ENCODE data around the gene CAPG. TPM values are rescaled to one million over a fixed set of nuclear protein-coding genes. Genes with fewer than 3 reads are reported as not detected.
A peak's percentile ranks its signal among the peaks of the same experiment; 100 is the strongest.
"Not testable (repeated sequence)": the region's sequence is repeated elsewhere in the genome, so short reads cannot be mapped to it uniquely, and the experiment has no call there.

The CAPG gene, protein sequence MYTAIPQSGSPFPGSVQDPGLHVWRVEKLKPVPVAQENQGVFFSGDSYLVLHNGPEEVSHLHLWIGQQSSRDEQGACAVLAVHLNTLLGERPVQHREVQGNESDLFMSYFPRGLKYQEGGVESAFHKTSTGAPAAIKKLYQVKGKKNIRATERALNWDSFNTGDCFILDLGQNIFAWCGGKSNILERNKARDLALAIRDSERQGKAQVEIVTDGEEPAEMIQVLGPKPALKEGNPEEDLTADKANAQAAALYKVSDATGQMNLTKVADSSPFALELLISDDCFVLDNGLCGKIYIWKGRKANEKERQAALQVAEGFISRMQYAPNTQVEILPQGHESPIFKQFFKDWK
- polyA plus RNA-seq (2013, experiment 1 of 2; ENCODE audit: insufficient read length) = 52.7 TPM
- polyA plus RNA-seq (2013, experiment 2 of 2; ENCODE audit: insufficient read length) = 37.2 TPM

- DNase-seq = no peak
These were observed at the start of gene CAPG for GRCh38 chr2:85409845-85410583. TSS of gene CAPG (minus strand) at chr2:85410366. CDS start at chr2:85402145, 8,221 bp downstream.

- DNase-seq = no peak
These were observed 49.6 kb upstream of the CAPG start for GRCh38 chr2:85459771-85460170.

GRCh38 chr2:85458601-85459563, 48.7 kb upstream of the CAPG start:
- no peak for DNase-seq

- no peak for DNase-seq
These were observed 47.7 kb upstream of the CAPG start for GRCh38 chr2:85457877-85458316.

DNA sequence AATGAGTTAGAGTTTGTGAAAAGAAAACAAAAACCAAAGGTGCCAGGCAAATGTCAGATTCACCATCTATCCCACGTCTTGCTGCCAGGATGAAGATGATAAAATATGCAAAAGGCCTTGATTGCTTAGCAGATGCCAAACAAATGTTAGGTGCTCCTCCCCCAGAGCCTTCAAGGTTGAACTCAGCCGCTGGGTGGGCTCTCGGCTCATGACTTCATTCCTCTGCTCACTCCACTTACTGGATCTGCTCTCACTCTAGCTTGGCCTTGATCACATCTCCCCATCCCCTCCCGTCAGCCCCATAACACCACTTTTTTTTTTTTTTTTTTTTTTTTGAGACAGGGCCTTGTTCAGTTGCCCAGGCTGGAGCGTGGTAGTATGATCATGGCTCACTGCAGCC, 46.9 kb upstream of the CAPG start:
- DNase-seq = no peak

- DNase-seq = no peak
These were observed 45.5 kb upstream of the CAPG start for GRCh38 chr2:85455552-85456090.

GRCh38 chr2:85453571-85453970, 43.4 kb upstream of the CAPG start:
- no peak for DNase-seq

GRCh38 chr2:85452237-85452636, 42.1 kb upstream of the CAPG start:
- DNase-seq = no peak

DNA sequence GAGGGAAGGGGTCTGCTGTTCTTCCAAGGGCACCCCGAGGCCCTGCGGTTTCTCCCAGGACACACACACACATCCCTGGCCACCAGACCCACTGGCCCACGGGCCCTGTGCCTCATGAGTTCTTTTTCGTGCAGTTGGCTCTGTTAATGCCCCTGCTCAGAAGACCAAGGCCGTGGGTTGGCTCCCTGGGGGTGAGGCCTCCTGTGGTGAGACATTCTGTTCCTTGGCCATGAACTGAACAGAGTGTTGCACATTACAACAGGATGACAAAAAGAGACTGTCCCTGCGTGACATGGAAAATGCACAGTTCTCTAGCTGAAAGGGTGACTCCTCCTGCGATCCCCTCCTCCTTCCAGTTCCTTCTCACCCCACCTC, 39.0 kb upstream of the CAPG start:
- DNase-seq = no peak

- DNase-seq = no peak
These were observed 38.5 kb upstream of the CAPG start for GRCh38 chr2:85448461-85449213.

- DNase-seq = no peak
These were observed 37.0 kb upstream of the CAPG start for GRCh38 chr2:85447222-85447585.

- peak; percentile 22 for DNase-seq
These were observed 36.4 kb upstream of the CAPG start for GRCh38 chr2:85446296-85447221.

GRCh38 chr2:85445316-85446295, 35.4 kb upstream of the CAPG start:
- peak; percentile 85 for DNase-seq

DNA sequence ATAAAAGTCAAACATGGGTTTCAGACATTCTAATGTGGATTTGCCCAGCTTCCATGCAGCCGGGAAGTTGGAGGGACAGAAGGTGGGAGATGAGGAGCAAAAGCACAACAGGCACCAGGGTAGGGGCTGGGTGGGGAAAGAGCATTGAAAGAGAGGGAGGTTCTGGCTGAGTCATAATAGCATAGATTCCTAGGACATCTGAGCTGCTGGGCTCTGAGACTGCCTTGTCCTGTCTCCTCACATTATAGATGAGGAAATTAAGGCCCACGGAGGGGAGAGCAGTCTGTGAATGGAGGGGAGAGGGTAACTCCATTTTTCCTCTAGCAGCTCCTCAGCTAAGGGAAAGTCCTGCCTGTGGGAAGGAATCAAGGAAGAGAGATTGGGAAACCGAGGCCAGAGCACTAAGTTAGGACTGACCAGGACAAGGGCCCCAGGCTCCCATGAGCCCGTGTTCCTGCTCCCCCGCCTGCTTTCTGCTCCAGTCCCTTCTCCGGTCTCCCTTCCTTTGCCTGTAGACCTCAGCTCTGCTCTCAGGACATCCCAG, 34.5 kb upstream of the CAPG start:
- peak; percentile 63 for DNase-seq

DNA sequence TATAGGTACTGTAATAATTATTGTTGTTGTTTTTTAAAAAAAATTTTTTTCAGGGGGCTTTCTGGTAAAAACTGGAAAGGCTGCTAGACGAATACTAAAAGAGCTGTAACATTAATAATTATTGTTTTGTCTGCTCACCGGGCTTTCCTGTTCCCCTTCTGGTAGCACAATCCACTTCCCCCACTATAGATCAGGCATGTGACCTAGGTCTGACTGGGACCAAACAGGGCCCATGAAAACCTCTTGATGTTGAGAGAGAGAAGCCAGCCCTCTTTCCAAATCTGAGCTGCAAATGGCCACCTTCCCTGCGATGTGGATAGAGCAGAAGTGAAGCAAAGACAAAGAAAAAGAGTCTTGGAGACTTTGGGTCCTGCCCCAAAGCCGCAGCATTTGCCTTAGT, 31.7 kb upstream of the CAPG start:
- no peak for DNase-seq

GRCh38 chr2:85440729-85441128, 30.6 kb upstream of the CAPG start:
- no peak for DNase-seq

- DNase-seq = no peak
These were observed 29.8 kb upstream of the CAPG start for GRCh38 chr2:85439986-85440385.

GRCh38 chr2:85439569-85439968, 29.4 kb upstream of the CAPG start:
- not testable (repeated sequence) for DNase-seq

- DNase-seq = no peak
These were observed 28.9 kb upstream of the CAPG start for GRCh38 chr2:85439025-85439472.
